ENCODE measurements around the gene ADGRG4.
"Not testable (repeated sequence)": the region's sequence is repeated elsewhere in the genome, so short reads cannot be mapped to it uniquely, and the experiment has no call there.

The ADGRG4 gene

GRCh38 chrX:136387951-136388502 is 87.3 kb downstream of the ADGRG4 start:
- DNase-seq = no peak

DNA sequence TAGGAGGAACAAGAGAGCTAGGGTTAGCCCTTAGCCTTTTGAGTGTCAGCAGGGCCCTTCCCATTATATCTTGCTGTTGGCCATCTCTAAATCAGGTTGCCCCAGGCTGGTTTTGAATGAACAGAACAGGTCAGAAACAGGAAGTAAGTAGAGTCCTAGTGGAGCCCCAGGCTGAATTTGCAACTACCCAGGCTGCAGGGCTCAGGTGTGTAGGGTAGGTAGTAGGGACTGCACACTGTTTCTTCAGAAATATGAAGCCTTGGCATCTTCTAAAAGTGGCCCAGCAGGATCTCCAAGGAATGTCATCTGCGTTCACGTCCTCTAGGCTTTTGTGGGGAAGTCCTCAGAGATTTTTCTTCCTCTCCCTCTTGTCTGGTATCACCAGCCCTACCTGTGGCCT is 90.2 kb downstream of the ADGRG4 start:
- no peak for DNase-seq

DNA sequence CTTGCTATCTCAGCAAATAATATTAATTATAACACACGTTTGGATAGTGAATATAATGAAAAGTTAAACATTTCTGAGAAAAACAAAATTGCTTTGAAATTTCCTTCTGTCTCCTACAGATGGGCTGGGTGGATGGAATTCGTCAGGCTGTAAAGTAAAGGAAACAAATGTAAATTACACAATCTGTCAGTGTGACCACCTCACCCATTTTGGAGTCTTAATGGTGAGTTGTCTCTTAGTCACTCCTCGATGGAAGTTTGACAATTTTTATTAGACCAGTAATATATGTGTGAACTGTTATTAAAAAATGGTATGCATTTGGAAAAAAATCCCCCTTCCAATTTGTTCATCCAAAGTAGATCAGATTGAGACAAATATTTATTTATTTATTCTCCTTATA is 94.5 kb downstream of the ADGRG4 start:
- DNase-seq = no peak

GRCh38 chrX:136397001-136397400 is 96.2 kb downstream of the ADGRG4 start:
- DNase-seq = no peak

- no peak for DNase-seq
These were observed 104.4 kb downstream of the ADGRG4 start for GRCh38 chrX:136405126-136405525.

DNA sequence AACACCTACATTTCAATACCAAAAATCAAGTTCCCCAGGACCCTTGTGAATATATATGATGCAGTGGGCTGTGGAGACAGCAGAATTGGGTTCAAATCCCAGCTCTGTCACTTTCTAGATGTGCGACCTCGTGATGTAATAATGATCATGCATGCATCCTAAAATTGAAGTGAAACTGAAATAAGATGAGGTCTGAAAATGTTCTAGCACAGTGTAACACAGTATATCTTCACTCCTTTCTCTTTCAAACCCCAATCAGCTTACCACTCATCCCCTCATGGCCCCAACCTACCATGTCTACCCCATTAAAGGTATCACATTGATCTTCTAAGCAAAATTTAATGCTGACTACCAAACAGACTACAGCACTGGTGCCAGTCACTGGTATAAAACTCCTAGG is 117.0 kb downstream of the ADGRG4 start:
- DNase-seq = no peak

DNA sequence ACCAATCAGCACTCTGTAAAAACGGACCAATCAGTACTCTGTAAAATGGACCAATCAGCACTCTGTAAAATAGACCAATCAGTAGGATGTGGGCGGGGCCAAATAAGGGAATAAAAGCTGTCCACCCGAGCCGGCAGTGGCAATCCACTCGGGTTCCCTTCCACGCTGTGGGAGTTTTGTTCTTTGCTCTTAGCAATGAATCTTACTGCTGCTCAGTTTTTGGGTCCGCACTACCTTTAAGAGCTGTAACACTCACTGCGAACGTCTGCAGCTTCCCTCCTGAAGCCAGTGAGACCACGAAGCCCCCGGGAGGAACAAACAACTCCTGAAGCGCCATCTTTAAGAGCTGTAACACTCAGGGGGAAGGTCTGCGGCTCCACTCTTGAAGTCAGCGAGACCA is 120.6 kb downstream of the ADGRG4 start:
- no peak for DNase-seq

GRCh38 chrX:136423724-136424123 is 123.0 kb downstream of the ADGRG4 start:
- no peak for DNase-seq

- DNase-seq = no peak
These were observed 125.2 kb downstream of the ADGRG4 start for GRCh38 chrX:136425996-136426395.

GRCh38 chrX:136431625-136432024 is 130.9 kb downstream of the ADGRG4 start:
- no peak for DNase-seq

GRCh38 chrX:136437774-136438173 is 137.0 kb downstream of the ADGRG4 start:
- no peak for DNase-seq

DNA sequence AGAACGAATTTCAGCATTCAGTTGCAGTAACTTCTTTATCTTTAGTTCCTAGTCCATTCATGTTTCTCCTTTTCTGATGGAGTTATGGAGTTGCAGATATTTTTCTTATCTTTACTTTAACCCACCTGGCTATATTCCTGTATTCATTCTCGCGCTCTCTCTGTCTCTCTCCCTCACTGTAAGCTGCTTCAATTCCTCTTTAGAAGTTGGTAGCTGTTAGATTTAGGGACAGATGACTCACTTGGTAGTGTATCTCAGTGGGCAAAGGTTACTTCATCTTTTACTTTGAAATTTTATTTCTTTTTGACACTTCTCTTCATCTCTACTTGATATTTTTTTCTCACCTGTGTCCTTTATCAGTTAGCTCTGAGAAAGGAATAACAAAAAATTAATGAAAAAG is 137.4 kb downstream of the ADGRG4 start:
- DNase-seq = no peak

DNA sequence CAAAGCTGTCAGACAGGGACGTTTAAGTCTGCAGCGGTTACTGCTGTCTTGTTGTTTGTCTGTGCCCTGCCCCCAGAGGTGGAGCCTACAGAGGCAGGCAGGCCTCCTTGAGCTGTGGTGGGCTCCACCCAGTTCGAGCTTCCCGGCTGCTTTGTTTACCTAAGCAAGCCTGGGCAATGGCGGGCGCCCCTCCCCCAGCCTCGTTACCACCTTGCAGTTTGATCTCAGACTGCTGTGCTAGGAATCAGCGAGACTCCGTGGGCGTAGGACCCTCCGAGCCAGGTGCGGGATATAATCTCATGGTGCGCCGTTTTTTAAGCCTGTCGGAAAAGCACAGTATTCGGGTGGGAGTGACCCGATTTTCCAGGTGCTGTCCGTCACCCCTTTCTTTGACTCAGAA is 144.9 kb downstream of the ADGRG4 start:
- not testable (repeated sequence) for DNase-seq

DNA sequence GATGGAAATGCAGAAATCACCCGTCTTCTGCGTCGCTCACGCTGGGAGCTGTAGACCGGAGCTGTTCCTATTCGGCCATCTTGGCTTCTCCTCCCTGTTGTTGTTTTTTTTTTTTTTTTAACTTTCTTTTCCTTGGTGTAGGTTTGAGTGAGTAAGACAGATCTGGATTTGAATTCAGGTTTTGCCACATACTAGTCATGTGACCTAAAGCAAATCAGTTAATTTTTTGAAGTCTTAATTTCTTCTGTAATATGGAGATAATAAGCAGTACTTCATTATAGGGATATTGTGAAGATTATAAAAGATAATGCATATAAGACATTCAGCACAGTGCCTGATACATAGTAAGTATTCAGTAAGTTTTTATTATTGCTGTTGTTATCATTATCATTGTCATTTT is 145.4 kb downstream of the ADGRG4 start:
- DNase-seq = no peak

DNA sequence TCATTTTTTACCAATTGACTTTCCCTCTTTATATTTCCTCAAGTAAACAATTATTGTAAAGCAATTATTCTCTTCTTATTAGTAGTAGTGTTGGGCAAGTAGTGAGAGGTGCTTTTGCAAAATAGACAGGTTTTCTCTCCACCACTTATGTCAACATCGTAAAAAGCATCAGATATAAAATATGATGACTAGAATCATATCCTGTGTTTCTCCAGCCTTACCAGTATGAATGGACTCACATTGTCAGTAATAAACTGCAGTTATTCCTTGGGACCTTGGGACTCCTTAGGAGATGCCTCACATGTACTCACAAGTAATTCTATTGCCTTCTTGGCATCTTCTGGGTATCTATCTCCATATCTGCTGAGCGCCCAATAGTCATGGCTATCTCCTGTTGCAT is 146.5 kb downstream of the ADGRG4 start:
- DNase-seq = no peak

GRCh38 chrX:136447968-136448367 is 147.2 kb downstream of the ADGRG4 start:
- no peak for DNase-seq

DNA sequence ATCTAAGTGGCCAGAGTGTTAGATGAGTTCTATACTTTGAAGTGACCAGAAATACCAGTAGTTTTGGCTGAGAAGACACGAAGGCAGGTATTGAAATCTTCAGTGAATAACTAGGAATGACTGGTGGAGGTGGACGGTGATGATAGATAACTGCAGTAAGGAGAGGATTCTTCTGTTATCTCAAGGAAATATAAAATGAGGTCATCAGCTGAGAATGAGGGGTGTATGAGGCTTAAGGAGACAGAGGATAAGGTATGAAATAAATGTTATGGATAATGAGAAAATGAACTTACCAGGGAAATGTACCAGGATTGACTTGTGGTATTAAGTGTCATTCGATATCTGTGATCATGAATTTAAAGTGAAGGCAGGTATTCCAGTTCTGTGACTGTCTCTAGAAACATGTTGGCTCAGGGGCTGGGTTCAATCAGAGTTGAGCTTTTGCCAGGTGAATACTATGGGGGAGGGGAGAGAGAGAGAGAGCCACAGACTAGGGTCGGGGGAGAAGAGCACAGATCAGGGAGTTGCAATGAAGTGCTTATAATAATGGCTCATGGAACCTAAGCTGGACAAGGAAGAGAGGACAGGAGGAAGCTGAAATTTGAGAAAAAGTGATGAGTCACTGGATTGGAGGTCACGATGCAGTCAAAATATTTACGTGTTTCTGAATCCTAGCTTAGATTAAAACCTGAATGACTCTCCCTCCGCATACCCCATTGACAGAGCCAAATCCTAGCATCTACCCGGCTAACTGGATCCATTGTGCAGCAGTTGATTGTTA is 149.5 kb downstream of the ADGRG4 start:
- no peak for DNase-seq

- DNase-seq = no peak
These were observed 151.9 kb downstream of the ADGRG4 start for GRCh38 chrX:136452614-136453013.

- no peak for DNase-seq
These were observed 152.4 kb downstream of the ADGRG4 start for GRCh38 chrX:136453114-136453513.

DNA sequence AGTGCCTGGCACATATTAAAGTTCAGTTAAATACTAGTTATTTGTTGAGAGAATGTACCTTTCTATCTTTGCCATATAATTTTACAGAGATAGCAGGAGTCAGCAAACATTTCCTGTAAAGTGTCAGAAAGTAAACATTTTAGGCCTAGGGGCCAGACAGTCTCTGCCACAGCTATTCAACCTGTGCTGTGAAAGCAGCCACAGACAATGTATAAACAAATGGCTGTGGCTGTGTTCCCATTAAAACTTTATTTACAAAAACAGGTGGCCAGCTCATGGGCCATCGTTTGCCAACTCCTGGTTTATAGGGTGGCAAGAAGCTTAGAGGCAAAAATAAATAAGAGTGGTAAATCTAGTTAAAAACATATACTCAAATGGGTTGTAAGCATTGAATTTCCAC is 153.0 kb downstream of the ADGRG4 start:
- no peak for DNase-seq

GRCh38 chrX:136456133-136456532 is 155.4 kb downstream of the ADGRG4 start:
- DNase-seq = no peak

- no peak for DNase-seq
These were observed 156.6 kb downstream of the ADGRG4 start for GRCh38 chrX:136457303-136457917.

GRCh38 chrX:136464589-136464988 is 163.8 kb downstream of the ADGRG4 start:
- no peak for DNase-seq
